ENCODE data around the gene CD207.

Gene CD207

DNA sequence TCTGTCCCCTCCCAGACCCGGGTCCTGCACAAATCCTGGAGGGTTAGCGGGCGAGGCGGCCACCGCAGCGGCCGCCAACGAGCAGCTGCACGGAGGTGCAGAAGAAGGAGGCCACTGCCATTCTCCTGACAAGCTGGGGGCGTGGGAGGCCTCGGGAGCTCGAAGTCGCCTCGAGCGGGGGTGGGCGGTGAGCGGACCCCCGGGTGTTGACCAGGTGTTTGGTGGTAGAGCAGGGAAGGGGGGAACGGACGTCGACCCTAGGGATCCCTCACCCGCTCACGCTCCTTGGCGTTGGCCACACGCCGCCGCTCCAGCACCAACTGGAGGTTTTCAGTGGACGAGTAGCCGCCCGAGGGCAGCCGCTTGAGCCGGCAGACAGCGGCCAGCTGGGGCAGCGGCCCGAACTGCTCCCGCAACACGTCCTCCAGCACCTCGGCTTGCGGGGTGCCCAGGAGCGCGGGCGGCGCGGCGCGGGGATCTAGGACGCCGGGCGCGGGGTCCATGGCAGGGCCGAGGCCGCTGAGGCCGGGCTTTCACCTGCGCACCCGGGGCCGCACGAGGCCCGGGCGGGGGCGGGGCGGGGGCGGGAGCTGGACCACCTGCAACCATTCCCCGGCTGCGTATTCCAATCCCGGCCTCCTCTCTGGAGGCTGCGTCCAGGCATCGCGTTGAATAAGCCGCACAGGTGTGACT lies 45.3 kb downstream of the CD207 start, which contains the start of gene FIGLA:
FIGLA (minus strand) TSS at position 508 of the 693 bp plus-strand sequence; CDS start at position 503, 5 bp downstream.
- no peak for FAIRE-seq

DNA sequence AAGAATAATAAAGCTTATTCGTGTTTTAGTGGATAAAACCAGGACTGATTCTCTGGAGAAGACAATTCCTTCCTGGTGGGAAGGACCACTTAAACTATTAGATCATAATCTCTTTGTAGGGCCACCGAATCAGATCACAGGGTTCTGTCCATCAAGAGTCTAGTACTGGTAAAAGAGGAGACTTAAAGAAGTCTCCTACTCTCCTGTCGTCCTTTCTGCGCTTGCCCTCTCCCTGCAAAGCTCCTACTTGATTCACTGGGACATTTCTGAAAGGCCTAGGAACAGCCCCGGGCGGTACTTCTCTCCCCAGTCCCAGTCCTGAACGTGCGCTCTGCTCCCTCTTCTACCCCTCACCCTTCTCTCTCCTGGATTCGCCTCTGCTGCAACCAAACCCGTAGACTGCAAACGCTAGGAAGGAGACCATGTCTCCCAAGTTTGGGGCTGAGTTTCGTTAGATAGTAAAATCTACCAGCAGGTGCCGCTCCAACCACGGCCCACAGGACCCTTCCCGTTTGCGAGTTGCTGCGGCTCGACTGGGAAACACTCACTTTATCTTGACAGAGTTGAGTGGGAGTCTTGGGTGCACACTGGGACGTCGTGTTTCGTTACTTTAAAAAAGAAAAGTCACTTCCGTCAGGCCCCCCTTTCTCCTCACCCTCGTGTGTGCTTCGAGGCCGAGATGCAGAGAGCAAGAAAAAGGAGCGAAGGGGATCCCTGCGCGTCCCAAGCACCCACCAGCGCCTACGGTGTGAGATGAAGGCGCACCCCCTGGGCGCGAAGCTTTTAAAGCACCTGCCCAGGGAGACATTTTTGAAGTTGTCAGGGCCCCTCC lies 46.1 kb downstream of the CD207 start:
- FAIRE-seq = peak; percentile 79

DNA sequence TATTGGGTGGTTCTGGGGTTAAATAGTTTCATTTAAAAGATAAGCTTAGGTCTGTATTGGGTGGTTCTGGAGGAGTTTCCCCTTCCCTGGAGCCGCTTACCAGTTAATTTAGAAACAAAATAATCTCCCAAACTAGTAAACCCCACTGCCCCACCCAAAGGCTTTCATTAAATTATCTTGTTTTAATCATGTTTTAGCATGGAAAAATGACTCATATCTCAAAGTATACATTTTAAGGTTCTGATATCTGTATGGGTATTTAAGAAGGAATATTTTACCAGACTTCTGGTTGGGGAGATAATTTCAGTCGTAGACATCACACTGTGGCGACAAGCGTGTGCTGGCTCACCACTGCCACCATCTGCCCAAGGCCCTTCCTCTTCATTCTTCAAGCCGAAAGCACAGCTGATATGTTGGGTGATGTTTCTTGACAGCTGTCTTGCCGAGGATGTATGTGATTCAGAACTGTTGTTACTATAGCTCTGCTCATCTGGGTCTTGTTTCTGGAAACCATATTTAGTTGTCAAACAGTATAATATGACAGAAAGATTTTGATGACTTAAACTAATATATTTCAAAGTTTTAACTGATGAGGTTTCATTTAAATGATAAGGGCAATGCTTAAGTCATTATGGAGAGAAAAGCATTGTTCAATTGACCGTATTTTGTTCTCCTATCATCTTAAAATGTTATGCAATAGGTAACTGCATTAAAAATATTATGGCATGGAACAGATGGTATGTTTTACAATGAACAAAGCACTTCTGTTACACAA lies 50.3 kb downstream of the CD207 start:
- peak; percentile 85 for FAIRE-seq

DNA sequence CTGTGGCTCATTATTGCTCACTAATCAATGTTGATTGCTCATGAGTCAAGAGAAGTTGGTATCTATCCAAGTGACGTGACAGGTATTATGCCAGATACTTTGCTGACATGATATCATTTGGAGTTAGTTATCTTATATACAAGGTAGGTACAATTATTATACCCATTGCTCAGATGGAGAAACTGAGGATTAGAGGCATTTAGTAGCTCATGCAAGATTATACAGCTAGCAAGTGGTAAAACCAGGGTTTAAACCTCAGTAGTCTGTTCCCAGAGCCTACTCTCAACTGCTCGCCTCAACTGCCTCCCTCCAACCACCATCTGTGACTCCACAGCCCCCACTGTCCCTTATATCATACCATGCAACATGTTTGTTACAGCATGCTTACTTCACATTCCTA lies 51.3 kb downstream of the CD207 start:
- no peak for FAIRE-seq

Measured in TTC549 (cell line).